ENCODE results near the gene GOT1.

The GOT1 gene

GRCh38 chr10:99432881-99433280 is 2.5 kb upstream of the GOT1 start:
- no peak for DNase-seq

DNA sequence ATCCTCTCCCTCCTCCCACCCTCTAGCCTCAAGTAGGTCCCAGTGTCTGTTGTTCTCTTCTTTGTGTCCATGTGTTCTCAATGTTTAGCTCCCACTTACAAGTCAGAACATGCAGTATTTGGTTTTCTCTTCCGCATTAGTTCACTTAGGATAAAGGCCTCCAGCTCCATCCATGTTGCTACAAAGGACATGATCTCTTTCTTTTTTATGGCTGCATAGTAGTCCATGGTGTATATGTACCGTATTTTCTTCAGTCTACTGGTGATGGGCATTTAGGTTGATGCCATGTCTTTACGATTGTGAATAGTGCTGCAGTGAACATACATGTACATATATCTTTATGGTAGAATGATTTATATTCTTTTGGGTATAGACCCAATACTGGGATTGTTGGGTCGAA is 1.6 kb upstream of the GOT1 start:
- DNase-seq: no peak

DNA sequence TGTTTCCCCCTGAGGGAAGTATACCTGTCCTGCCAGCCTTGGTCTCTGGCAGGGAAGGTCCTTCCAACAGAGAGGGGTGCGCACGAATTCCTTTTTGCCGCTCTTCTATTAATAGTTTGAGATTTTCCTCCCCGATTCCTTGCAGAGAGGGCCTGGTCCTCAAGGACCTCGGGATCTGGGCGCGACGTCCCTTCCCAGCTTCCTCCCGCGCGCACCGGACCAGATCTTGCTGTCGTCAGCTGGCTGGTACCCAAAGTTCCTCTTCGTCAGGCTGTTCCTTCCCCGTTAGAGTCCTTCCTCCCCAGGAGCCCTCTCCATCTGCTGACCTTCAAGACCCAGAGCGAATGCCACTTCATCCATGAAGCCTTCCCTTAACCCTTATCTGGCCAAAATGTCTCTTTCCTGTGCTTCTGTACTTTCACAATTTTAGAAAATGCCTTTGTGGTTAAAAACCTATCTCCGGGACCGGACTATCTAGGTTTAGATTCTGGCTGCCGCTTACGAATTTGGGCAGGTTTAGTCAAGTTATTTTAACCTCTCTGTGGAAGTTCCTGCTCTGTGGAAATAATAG is 851 bp upstream of the GOT1 start:
- peak; percentile 50 to 66 for DNase-seq

GRCh38 chr10:99430116-99430450 is 341 bp downstream of the GOT1 start:
- DNase-seq: peak in 1 of 2 donors; percentile 1

DNA sequence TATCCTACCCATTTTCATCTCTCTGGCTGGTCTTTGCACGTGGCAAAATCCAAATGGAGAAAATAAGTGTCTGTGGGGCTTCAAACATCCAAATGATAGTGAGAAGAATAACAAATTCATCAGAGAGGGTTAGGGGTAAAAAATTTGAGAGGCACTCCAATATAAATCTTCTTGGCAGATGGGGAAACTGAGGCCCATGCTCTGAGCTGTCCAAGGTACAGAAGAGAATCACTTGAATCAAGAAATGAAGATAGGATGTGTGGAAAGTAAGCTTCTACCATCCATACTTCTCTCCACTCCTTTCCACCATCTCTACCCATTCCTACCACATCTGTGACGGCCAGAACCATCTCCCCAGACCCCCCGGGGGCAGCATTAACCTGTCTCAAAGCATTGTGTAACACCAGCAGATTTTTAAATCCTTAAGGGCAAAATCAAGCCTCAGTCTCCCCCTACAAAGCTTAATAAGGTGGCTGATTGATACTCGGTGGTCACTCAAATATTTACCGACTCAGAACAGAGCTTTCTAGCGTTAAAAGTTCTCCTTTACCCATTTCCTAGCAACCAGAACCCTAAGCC is 818 bp downstream of the GOT1 start:
- DNase-seq: no peak

- no peak for DNase-seq
Observed at GRCh38 chr10:99427566-99428190, 2.7 kb downstream of the GOT1 start.

- no peak for DNase-seq
Observed at GRCh38 chr10:99426689-99427088, 3.7 kb downstream of the GOT1 start.

- no peak for DNase-seq
Observed at GRCh38 chr10:99425204-99425603, 5.2 kb downstream of the GOT1 start.

DNA sequence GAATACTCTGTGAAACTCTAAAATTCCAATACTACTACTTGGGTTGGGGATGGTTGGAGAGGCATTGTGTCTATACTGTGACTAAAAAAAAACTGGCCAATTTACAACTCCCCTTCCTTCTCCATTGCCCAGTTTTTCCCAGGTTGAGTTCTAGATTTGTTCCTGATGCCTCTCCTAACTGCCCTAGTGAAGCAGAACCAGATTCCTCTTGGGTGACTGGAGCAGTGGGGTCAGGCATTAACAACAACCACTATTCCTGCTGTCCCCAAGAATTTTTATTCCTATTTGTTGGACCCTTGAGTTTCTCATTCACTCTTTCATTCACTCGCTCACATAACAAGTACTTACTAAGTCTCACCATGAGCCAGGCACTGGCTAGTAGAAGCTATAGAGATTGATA is 5.8 kb downstream of the GOT1 start:
- DNase-seq: no peak

DNA sequence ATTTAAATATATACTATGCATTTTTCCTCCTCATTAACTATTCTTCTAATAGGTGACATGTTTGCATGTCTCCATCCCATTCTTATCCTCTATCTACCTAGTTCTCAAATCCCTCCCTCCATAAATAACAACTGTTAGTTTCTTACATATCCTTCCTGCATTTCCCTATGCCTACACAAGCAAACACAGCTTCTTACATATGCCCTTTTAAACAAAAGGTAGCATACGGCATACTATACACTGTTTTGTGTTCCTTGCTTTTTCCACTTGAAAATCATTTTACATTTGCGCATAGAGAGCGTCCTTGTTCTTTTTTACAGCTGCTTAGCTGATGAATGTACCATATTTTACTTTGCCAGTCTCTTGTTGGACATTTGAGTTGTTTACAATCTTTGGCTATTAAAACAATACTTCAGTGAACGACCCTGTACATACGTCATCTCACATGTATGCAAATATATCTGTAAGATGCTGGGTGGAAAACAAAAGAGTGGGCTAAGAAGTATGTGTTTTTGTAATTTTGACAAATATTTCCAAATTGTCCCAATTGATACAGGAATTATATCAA is 7.8 kb downstream of the GOT1 start:
- no peak for DNase-seq

DNA sequence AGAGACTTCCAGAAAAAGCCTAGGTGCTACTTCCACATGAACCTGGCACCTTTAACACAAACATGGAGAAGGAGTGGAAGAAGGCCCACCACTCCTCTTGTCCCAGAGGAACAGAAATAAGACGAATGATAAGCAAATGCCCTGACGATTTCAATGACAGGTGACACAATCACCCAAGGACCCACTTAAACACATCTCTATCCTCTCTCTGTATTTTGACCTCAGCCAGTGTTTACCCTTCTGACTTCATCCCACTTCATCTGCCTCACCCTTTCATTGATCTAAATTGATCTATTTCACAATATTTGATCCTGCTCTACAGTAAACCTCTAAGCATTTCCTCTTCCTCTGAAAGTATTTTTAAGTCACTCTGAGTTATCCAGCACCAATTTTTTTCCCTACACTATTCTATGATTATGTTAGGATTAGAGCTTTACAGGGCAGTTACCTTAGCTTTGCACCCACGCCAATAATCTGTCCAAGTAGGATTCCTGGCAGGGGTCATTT is 9.1 kb downstream of the GOT1 start:
- no peak for DNase-seq

DNA sequence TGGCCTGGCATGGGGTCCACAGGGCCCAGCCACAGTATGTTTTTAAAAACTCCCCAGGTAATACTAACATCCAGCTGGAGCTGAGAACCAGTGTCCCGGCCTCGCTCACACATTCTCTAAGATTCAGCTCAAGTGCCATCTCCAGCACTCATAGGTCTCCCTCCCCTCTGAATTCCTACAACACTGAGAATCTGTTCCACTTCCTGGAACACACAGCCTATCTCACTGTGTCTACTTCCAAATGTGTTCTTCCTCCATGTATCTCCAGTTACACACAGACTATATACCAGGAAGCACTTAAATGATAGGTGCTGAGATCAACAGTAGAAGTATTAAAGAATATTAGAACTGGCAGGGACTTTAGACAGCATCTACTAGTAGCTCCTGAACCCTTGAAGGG is 10.7 kb downstream of the GOT1 start:
- DNase-seq: no peak

DNA sequence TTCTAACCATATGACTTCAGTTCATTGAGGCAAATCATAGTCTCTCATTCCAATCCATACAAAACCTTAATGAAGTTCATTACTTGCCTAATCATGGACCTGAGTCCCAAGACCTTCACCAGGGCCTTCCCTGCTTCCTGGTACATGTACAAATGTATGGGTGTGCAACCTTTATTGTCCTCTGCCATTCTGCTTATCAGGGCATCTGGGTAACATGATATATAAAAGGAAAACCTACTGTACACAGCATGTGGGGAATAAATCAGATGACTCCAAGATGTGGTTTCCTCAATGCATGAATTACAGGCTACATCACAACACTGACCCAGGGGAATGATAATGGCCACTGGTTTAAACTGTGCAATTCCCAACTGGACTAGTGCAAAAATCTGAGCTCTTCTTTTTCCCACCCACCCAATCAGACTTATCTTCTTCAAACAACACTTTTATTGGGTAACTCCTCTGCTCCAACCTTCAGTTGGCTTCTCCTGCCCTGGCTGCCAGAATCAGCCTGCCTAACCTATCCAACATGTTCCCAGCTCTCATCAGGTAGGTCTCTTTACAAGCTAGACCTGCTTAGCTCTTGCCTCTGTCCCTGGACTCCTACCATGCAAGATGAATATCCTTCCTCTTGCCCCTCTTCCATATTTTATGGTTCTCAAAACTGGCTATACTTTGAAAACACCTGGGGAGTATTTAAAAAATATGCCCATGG is 11.4 kb downstream of the GOT1 start:
- DNase-seq: no peak

- no peak for DNase-seq
Observed at GRCh38 chr10:99412099-99412498, 18.3 kb downstream of the GOT1 start.

DNA sequence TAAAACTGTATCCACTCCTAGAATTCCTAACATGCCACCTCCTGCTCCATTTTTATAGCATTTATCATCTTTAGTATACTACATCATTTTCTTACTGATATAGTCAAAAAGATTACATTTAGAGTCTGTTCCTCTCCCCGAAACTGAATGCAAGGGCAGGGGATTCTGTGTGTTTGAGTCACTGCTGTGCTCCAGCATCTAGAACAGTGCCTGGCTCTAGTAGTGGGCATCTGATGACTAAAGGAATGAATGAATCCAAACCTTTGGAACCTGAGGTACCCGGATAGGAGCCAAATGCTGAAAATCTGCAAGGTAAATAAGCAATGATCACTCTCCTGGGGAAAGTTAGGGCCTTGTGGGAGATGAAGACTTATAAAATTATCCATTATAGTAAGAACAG is 18.9 kb downstream of the GOT1 start:
- DNase-seq: no peak

DNA sequence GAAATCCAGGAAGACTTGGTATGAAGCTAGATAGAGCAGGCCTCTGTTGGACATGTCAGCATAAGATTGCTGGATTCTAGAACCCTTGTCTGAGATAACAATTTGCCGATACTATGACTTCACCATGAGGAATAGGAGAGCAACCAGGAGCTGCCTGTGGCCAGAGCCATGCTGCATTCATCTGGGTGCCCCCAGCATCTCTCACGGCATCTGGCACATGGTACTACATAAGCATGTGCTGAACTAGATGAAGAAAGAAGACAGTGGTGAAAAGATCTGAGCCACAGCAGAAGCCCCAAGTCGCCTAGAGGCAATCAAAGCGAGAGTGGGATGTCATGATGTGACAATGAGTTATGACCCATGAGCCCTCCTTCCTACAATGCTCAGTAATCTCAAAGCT is 19.5 kb downstream of the GOT1 start:
- no peak for DNase-seq

- DNase-seq: no peak
Observed at GRCh38 chr10:99410146-99410545, 20.3 kb downstream of the GOT1 start.

- DNase-seq: no peak
Observed at GRCh38 chr10:99406149-99406548, 24.3 kb downstream of the GOT1 start.

GRCh38 chr10:99403674-99404073 is 26.8 kb downstream of the GOT1 start:
- DNase-seq: peak in 1 of 2 donors; percentile 8

DNA sequence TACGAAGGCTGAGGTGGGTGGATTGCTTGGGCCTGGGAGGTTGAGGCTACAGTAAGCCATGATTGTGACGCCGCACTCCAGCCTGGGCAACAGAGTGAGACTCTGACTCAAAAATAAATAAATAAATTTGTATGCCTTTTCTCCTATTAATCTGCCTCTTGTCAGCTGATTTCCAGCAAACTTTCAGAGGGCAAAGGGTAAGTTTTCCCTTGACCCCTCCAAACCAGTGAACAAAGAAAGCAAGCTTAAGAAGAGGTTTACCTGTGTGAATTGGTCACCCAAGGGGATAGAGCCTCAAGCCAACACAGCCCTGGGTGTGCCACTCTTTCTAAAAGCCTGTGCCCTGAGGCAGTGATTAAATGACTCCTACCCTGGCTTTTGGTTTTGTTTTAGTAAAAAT is 30.8 kb downstream of the GOT1 start:
- no peak for DNase-seq

- no peak for DNase-seq
Observed at GRCh38 chr10:99396471-99396870, 34.0 kb downstream of the GOT1 start.

DNA sequence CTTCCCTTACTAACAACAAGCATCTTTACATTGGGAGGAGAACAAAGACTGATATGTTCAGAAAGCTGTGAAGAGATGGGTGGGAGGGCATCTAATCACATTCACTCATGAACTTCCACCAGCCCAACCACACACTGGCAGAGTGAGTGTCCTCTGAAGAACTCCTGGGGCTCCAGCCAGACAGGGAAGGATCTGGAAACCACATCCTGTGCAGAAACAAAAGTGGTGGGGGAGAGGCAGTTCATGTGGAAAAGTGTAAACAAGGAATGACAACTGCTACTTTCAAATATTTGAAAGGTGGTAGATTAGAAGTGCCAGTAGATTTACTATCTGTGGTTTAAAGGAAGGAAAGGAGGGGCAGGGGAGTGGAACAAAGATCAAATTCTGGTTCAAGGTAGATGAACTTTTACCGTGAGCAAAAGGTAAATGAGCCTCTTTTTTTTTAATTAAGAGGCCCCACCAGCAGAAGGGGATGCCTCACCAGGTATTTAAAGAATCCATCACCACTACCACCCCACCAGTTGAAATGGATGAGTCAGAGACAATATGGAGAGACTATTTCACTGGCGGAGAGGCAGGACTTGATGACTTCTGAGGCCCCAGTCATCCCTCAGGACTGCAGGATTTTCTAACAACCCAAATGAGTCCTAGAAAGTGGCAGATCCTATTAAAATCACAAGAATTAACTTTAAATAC is 34.5 kb downstream of the GOT1 start:
- no peak for DNase-seq

GRCh38 chr10:99394761-99395386 is 35.5 kb downstream of the GOT1 start:
- no peak for DNase-seq
